GM21529 (cell line): ENCODE data around the gene ADAMTSL4.
"Not testable (repeated sequence)": the region's sequence is repeated elsewhere in the genome, so short reads cannot be mapped to it uniquely, and the experiment has no call there.

Experiments used
- ATAC-seq: cut with Tn5 transposase; IDR thresholded peaks from one replicate; pipeline ENCODE4 v1.9.1; 2021; ENCODE audit not compliant: unreplicated experiment

The ADAMTSL4 gene

GRCh38 chr1:150581437-150581836 lies 32.2 kb downstream of the ADAMTSL4 start:
- ATAC-seq: not testable (repeated sequence)

DNA sequence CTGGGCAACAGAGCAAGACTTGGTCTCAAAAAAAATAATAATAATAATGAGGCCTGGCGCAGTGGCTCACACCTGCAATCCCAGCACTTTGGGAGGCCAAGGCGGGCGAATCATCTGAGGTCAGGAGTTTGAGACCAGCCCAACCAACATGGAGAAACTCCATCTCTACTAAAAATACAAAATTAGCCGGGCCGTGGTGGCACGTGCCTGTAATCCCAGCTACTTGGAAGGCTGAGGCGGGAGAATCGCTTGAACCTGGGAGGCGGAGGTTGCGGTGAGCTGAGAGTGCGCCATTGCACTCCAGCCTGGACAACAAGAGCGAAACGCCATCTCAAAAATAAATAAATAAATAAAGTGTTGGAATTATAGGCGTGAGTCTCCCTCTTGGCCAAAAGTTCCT lies 32.8 kb downstream of the ADAMTSL4 start:
- not testable (repeated sequence) for ATAC-seq

DNA sequence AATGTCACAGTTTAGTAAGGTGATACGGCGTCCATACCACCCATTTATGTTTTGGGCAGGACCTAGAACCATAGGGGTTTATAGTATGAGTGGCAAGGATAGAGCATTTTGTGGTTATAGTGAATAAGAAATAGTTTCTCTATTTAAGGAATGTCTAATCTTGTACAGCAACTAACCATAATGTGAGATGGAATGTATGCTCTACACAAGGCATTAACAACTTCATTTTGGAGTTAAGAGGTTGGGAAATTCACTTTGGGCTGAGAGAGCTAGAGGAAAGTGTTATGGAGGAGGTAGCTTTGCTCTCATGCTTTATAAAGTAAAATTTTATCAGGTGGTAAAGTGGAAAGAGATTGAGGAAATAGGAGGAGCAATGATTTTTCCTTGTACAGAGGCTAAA lies 33.2 kb downstream of the ADAMTSL4 start:
- no peak for ATAC-seq

DNA sequence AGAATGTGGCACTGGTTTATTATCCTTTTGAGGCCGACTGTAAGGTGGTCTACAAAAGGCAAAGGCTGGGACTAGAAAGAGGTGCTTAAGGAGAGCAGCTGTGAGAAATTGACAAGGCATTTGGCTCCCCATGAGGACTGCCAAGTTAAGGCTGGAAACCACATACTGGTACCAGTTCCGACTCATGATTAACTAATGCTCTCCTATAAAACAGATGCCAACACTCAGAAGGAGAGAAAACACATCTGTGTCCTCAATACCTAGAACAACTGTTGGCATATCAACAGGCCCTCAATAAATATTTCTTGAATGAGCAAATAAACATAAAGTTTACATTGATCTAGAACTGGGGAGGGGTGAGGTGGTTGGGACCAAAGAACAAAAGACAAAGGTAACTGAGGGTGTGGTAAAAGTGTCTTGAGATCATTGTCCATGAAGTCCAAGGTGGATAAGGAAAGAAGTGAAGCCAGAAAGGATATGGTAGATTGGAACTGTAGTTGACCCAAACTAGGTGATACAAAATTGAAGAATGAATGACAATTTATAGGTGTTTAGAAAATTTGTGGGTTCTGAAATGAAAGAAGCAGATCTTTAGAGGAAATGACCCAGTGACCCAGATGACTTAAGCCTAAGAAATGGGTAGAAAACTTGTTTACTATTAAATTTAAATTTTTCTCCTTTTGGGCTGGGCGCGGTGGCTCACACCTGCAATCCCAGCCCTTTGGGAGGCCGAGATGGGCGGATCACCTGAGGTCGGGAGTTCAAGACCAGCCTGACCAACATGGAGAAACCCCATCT lies 47.1 kb downstream of the ADAMTSL4 start:
- ATAC-seq: no peak

DNA sequence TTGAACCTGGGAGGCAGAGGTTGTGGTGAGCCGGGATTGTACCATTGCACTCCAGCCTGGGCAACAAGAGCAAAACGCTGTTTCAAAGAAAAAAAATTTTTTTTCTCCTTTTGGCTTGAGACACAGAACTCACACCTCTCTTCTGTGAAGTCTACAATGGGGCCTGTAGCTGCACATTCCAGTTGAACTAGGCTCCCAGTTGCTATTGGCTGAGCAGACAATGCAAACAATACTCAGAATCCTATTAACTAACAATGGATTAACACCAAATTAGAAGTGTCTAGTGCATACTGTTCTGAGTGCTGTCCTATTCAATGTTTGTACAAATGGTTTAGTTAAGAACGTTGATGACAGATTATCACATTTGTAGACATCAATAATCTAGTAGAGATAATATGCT lies 47.8 kb downstream of the ADAMTSL4 start:
- no peak for ATAC-seq

- not testable (repeated sequence) for ATAC-seq
These were observed 49.1 kb downstream of the ADAMTSL4 start for GRCh38 chr1:150598346-150598745.

DNA sequence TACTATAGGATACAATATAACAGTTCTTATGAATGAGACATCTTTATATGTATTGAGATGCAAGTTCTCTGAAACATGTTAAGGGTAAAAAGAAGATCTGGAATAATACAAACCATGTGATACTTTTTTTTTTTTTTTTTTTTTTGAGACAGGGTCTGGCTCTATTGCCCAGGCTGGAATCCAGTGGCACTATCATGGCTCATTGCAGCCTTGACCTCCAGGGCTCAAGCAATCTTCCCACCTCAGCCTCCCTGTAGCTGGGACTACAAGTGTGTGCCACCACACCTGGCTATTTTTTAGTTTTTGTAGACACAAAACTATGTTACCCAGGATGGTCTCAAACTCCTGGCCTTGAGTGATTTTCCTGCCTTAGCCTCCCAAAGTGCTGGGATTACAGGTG lies 52.3 kb downstream of the ADAMTSL4 start:
- ATAC-seq: no peak

DNA sequence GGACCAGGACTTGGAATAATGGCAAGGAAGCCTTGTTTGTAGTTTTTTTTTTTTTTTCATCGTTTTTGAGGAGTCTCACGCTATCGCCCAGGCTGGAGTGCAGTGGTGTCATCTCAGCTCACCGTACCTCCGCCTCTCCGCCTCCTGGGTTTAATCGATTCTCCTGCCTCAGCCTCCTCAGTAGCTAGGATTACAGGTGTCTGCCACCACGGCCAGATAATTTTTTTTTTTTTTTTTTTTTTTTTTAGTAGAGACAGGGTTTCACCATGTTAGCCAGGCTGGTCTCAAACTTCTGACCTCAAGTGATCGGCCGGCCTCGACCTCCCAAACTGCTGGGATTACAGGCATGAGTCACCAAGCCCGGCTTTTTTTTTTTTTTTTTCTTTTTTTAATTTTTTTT lies 53.2 kb downstream of the ADAMTSL4 start:
- not testable (repeated sequence) for ATAC-seq

DNA sequence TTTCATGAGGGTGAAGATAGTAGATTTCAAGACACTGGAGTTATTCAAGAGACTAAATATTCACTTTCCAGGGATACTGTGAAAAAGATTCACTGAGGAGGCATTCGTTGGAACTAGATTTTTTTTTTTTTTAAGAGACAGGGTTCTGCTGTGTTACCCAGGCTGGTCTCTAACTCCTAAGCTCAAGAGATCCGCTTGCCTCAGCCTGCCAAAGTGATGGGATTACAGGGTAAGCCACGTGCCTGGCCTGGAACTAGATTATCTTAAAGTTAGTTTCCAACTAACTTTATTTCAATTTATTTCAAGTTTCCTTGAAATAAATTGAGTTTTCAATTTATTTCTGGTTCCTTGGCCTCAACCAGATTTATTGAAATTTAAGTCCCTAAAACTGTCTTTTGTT lies 54.5 kb downstream of the ADAMTSL4 start:
- ATAC-seq: no peak

GRCh38 chr1:150604226-150604588 lies 55.0 kb downstream of the ADAMTSL4 start:
- ATAC-seq: no peak

GRCh38 chr1:150605451-150605731 lies 56.2 kb downstream of the ADAMTSL4 start:
- not testable (repeated sequence) for ATAC-seq

- no peak for ATAC-seq
These were observed 57.4 kb downstream of the ADAMTSL4 start for GRCh38 chr1:150606463-150607142.

GRCh38 chr1:150609732-150610131 lies 60.5 kb downstream of the ADAMTSL4 start:
- no peak for ATAC-seq
